H1 (cell line): ENCODE results near the gene WASF3.

ENCODE experiments used
- CBX8 ChIP-seq: fragments of 300-800, 300-1000 bp; sonication (generic); IDR thresholded peaks from 2 replicates; pipeline ENCODE4 v1.7.1; 2016; ENCODE audit warnings: low read depth, low read length, borderline replicate concordance
- CREB1 ChIP-seq: IDR thresholded peaks from 2 replicates; pipeline ENCODE4 v1.6.1; 2012; ENCODE audit warnings: inconsistent platforms
- EZH2 ChIP-seq: fragments of 200-600 bp; sonication (generic); IDR thresholded peaks from 2 replicates; pipeline ENCODE4 v1.7.1; 2012; ENCODE audit warnings: low read depth, mild to moderate bottlenecking, moderate library complexity, low read length, inconsistent platforms; ENCODE audit not compliant: severe bottlenecking
- HDAC2 ChIP-seq, 2 experiments: fragments of 300-600 bp in 1 of 2; sonication (generic) in 1 of 2; IDR thresholded peaks; 2 replicates each; pipeline ENCODE4 v1.6.1; 2011 to 2012; ENCODE audit warnings: low read depth in 2 of 2, low read length in 2 of 2, mild to moderate bottlenecking in 2 of 2, moderate library complexity in 2 of 2, borderline replicate concordance in 1 of 2, inconsistent platforms in 1 of 2
- JUN ChIP-seq: IDR thresholded peaks from 2 replicates; pipeline ENCODE4 v1.6.1; 2011; ENCODE audit warnings: low read depth, mild to moderate bottlenecking, improper control_type of control experiment, low read length
- KDM5A ChIP-seq: fragments of 200-600 bp; IDR thresholded peaks from 2 replicates; pipeline ENCODE4 v1.7.1; 2012; ENCODE audit warnings: mild to moderate bottlenecking, low read length, inconsistent platforms, mixed read lengths
- PHF8 ChIP-seq: fragments of 200-600 bp; sonication (generic); conservative IDR thresholded peaks from 2 replicates; pipeline ENCODE4 v1.7.1; 2012; ENCODE audit warnings: low read depth, mild to moderate bottlenecking, inconsistent platforms, low read length, moderate library complexity
- POLR2A ChIP-seq, 2 experiments: IDR thresholded peaks; 1 replicate in 1 of 2; 2 replicates in 1 of 2; pipeline ENCODE4 v1.6.1; 2011; ENCODE audit warnings: low read depth in 2 of 2, low read length in 2 of 2, mild to moderate bottlenecking in 2 of 2; ENCODE audit errors: control extremely low read depth in 1 of 2
- RAD21 ChIP-seq, 2 experiments: IDR thresholded peaks in 1 of 2; conservative IDR thresholded peaks in 1 of 2; 2 replicates each; pipeline ENCODE4 v1.6.1; 2011; ENCODE audit warnings: low read depth in 2 of 2, low read length in 2 of 2, improper control_type of control experiment in 1 of 2, inconsistent platforms in 1 of 2, mild to moderate bottlenecking in 1 of 2, moderate library complexity in 1 of 2
- SUZ12 ChIP-seq: fragments of 200-600 bp; sonication (generic); IDR thresholded peaks from 2 replicates; pipeline ENCODE4 v1.6.1; 2012; ENCODE audit warnings: mild to moderate bottlenecking, inconsistent platforms, low read length, moderate library complexity, mixed read lengths
- YY1 ChIP-seq: IDR thresholded peaks from 2 replicates; pipeline ENCODE4 v1.6.1; 2011; ENCODE audit warnings: low read depth, mild to moderate bottlenecking, low read length
- TF ChIP-seq, protein P1 (sequence below), 3 experiments: IDR thresholded peaks; 1 replicate in 2 of 3; 2 replicates in 1 of 3; pipeline versions ENCODE4 v1.5.1 to v1.6.1; 2011; ENCODE audit warnings: low read length in 3 of 3, mild to moderate bottlenecking in 3 of 3, inconsistent platforms in 2 of 3, low read depth in 1 of 3, moderate library complexity in 1 of 3; ENCODE audit not compliant: insufficient read depth in 1 of 3; ENCODE audit errors: control extremely low read depth in 1 of 3
- TF ChIP-seq, protein P2 (sequence below): IDR thresholded peaks from 2 replicates; pipeline ENCODE4 v1.6.1; 2012; ENCODE audit warnings: inconsistent platforms

DNA sequence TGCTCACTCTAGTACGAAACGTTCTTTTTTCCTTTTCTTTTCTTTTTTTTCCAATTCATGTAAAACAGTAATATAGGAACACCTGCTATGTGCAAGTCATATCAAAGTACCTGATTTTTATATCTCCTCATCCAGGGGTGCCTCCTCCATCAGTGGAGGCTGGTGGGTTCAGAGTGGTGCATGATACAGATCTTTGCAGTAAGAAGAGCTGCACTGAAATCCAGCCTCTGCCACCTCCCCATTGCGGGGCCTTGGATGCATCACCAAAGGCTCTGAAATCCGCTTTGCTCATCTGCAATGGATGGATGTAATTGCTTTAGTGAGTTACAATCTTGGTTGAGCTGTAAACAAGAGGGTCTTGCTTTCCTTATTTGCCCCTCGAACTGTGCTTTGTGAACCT lies 164.8 kb downstream of the WASF3 start:
- TF ChIP-seq, protein P1, sequence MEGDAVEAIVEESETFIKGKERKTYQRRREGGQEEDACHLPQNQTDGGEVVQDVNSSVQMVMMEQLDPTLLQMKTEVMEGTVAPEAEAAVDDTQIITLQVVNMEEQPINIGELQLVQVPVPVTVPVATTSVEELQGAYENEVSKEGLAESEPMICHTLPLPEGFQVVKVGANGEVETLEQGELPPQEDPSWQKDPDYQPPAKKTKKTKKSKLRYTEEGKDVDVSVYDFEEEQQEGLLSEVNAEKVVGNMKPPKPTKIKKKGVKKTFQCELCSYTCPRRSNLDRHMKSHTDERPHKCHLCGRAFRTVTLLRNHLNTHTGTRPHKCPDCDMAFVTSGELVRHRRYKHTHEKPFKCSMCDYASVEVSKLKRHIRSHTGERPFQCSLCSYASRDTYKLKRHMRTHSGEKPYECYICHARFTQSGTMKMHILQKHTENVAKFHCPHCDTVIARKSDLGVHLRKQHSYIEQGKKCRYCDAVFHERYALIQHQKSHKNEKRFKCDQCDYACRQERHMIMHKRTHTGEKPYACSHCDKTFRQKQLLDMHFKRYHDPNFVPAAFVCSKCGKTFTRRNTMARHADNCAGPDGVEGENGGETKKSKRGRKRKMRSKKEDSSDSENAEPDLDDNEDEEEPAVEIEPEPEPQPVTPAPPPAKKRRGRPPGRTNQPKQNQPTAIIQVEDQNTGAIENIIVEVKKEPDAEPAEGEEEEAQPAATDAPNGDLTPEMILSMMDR (IDR thresholded peaks at IDR 0.05; ENCODE audit: control extremely low read depth in 1 of 3, insufficient read depth in 1 of 3, low read depth in 1 of 3, low read length in 3 of 3): no peak
- no peak for TF ChIP-seq SUZ12
- TF ChIP-seq CREB1: no peak
- TF ChIP-seq JUN: no peak
- TF ChIP-seq KDM5A: no peak
- no peak for TF ChIP-seq PHF8
- TF ChIP-seq, protein P2, sequence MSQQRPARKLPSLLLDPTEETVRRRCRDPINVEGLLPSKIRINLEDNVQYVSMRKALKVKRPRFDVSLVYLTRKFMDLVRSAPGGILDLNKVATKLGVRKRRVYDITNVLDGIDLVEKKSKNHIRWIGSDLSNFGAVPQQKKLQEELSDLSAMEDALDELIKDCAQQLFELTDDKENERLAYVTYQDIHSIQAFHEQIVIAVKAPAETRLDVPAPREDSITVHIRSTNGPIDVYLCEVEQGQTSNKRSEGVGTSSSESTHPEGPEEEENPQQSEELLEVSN: no peak
- TF ChIP-seq POLR2A (IDR thresholded peaks at IDR 0.05; ENCODE audit: control extremely low read depth in 1 of 2, low read depth in 2 of 2, low read length in 2 of 2): no peak
- TF ChIP-seq EZH2: no peak
- TF ChIP-seq HDAC2 (IDR thresholded peaks at IDR 0.05; ENCODE audit: borderline replicate concordance in 1 of 2, low read depth in 2 of 2, low read length in 2 of 2): no peak
- no peak for TF ChIP-seq RAD21 (IDR thresholded peaks at IDR 0.05 in 1 of 2, conservative IDR thresholded peaks at IDR 0.05 in 1 of 2; ENCODE audit: low read depth in 2 of 2, low read length in 2 of 2)
- TF ChIP-seq CBX8: no peak
- TF ChIP-seq YY1: no peak
